Putamen (tissue), 1 donor: ENCODE measurements around the gene ZDHHC14.
"Not testable (repeated sequence)": the region's sequence is repeated elsewhere in the genome, so short reads cannot be mapped to it uniquely, and the experiment has no call there.

Experiments
- DNase-seq: peaks from one replicate; pipeline ENCODE4 v3.0.0-alpha.2; 2016; ENCODE audit warnings: low spot score

ZDHHC14 gene

GRCh38 chr6:157720964-157721363, 340.0 kb downstream of the ZDHHC14 start:
- DNase-seq, result not testable (repeated sequence)

- DNase-seq, result no peak
These were observed 340.4 kb downstream of the ZDHHC14 start for GRCh38 chr6:157721426-157721825.

GRCh38 chr6:157721830-157722229, 340.8 kb downstream of the ZDHHC14 start:
- DNase-seq, result no peak

GRCh38 chr6:157723376-157723775, 342.4 kb downstream of the ZDHHC14 start:
- DNase-seq, result no peak

- no peak for DNase-seq
These were observed 343.3 kb downstream of the ZDHHC14 start for GRCh38 chr6:157724138-157724820.

- DNase-seq, result no peak
These were observed 344.2 kb downstream of the ZDHHC14 start for GRCh38 chr6:157724960-157725741.

- no peak for DNase-seq
These were observed 344.8 kb downstream of the ZDHHC14 start for GRCh38 chr6:157725836-157726235.

- DNase-seq, result no peak
These were observed 346.1 kb downstream of the ZDHHC14 start for GRCh38 chr6:157726892-157727628.
